ENCODE results near the gene CCR5. TPM values are rescaled to one million over a fixed set of nuclear protein-coding genes. Genes with fewer than 3 reads are reported as not detected.

CCR5 gene
- total RNA-seq, 1 donor from 2014 or later: not detected

DNA sequence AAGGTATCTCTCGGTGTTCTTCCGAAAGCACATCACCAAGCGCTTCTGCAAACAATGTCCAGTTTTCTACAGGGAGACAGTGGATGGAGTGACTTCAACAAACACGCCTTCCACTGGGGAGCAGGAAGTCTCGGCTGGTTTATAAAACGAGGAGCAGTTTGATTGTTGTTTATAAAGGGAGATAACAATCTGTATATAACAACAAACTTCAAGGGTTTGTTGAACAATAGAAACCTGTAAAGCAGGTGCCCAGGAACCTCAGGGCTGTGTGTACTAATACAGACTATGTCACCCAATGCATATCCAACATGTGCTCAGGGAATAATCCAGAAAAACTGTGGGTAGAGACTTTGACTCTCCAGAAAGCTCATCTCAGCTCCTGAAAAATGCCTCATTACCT lies 12.3 kb upstream of the CCR5 start:
- no peak overlapping the region for H3K4me3 Mint-ChIP-seq (ENCODE audit: low read depth)
- H3K27me3 Mint-ChIP-seq: peaks cover 41% of the 10 kb centered on the region
- no peak for DNase-seq (ENCODE audit: low spot score, unreplicated experiment)
- TF ChIP-seq, protein P1, sequence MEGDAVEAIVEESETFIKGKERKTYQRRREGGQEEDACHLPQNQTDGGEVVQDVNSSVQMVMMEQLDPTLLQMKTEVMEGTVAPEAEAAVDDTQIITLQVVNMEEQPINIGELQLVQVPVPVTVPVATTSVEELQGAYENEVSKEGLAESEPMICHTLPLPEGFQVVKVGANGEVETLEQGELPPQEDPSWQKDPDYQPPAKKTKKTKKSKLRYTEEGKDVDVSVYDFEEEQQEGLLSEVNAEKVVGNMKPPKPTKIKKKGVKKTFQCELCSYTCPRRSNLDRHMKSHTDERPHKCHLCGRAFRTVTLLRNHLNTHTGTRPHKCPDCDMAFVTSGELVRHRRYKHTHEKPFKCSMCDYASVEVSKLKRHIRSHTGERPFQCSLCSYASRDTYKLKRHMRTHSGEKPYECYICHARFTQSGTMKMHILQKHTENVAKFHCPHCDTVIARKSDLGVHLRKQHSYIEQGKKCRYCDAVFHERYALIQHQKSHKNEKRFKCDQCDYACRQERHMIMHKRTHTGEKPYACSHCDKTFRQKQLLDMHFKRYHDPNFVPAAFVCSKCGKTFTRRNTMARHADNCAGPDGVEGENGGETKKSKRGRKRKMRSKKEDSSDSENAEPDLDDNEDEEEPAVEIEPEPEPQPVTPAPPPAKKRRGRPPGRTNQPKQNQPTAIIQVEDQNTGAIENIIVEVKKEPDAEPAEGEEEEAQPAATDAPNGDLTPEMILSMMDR (IDR thresholded peaks at IDR 0.05; ENCODE audit: unreplicated experiment): no peak
- no peaks in the 10 kb centered on the region for H3K9me3 Mint-ChIP-seq (ENCODE audit: low read depth)
- no peaks in the 10 kb centered on the region for H3K36me3 Mint-ChIP-seq (ENCODE audit: insufficient read depth)
- no peak overlapping the region for H3K27ac Mint-ChIP-seq
- no peaks in the 10 kb centered on the region for H3K4me1 Mint-ChIP-seq (ENCODE audit: low read depth)

GRCh38 chr3:46359733-46360493 lies 10.8 kb upstream of the CCR5 start:
- Mint-ChIP-seq H3K27me3 (peaks cover 37% of the 10 kb centered on the region), H3K27ac (no peak overlapping the region), H3K4me3 (ENCODE audit: low read depth) (no peak overlapping the region), H3K36me3 (ENCODE audit: insufficient read depth) (no peaks in the 10 kb centered on the region), H3K9me3 (ENCODE audit: low read depth) (no peaks in the 10 kb centered on the region), H3K4me1 (ENCODE audit: low read depth) (no peaks in the 10 kb centered on the region)
- TF ChIP-seq, protein P1 (IDR thresholded peaks at IDR 0.05; ENCODE audit: unreplicated experiment): no peak
- DNase-seq (ENCODE audit: low spot score, unreplicated experiment): no peak

DNA sequence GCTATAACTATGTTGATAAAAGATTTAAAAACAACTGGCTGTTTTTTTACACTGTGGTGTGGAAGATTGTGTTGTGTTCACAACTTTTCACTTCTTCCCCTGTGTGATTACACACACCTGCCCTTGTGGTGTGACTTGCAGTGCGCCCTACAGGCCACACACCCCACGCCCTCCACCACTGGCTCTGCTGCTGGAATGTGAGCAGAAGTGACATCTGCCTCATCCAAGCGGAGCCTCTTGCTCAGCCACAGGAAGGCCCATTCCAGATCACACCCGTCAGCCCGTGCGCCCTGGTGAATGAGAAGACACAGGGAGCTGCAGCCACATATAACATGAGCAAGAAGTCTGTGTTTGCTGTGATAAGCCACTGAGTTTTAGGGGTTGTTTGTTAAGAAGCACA lies 9.8 kb upstream of the CCR5 start:
- Mint-ChIP-seq H3K9me3 (ENCODE audit: low read depth) (no peaks in the 10 kb centered on the region), H3K27ac (no peak overlapping the region), H3K36me3 (ENCODE audit: insufficient read depth) (no peaks in the 10 kb centered on the region), H3K4me3 (ENCODE audit: low read depth) (no peak overlapping the region), H3K4me1 (ENCODE audit: low read depth) (no peaks in the 10 kb centered on the region), H3K27me3 (peaks cover 30% of the 10 kb centered on the region)
- TF ChIP-seq, protein P1 (IDR thresholded peaks at IDR 0.05; ENCODE audit: unreplicated experiment): no peak
- no peak for DNase-seq (ENCODE audit: low spot score, unreplicated experiment)

- DNase-seq (ENCODE audit: low spot score, unreplicated experiment): no peak
- Mint-ChIP-seq H3K4me3 (ENCODE audit: low read depth) (no peak overlapping the region), H3K9me3 (ENCODE audit: low read depth) (no peaks in the 10 kb centered on the region), H3K27ac (no peak overlapping the region), H3K27me3 (peaks cover 24% of the 10 kb centered on the region), H3K36me3 (ENCODE audit: insufficient read depth) (no peaks in the 10 kb centered on the region), H3K4me1 (ENCODE audit: low read depth) (no peaks in the 10 kb centered on the region)
- TF ChIP-seq, protein P1 (IDR thresholded peaks at IDR 0.05; ENCODE audit: unreplicated experiment): no peak
Measured at GRCh38 chr3:46361408-46362283, 9.1 kb upstream of the CCR5 start.

DNA sequence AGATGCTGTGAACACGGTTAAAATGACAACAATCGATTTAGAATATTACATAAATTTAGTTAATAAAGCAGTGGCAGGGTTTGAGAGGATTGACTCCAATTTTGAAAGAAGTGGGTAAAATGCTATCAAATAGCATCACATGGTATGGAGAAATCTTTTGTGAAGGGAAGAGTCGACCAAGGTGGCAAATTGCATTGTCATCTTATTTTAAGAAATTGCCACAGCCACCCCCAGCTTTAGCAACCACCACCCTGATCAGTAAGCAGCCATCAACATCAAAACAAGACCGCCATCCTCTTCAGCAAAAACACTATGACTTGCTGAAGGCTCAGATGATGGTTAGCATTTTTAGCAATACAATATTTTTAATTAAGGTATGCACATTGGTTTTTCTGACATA lies 5.7 kb upstream of the CCR5 start:
- Mint-ChIP-seq H3K27me3 (peaks cover 28% of the 10 kb centered on the region), H3K4me1 (ENCODE audit: low read depth) (no peaks in the 10 kb centered on the region), H3K4me3 (ENCODE audit: low read depth) (no peak overlapping the region)

More for the DNA sequence above, 5.7 kb upstream of the CCR5 start:
- H3K9me3 Mint-ChIP-seq (ENCODE audit: low read depth): no peaks in the 10 kb centered on the region
- TF ChIP-seq, protein P1 (IDR thresholded peaks at IDR 0.05; ENCODE audit: unreplicated experiment): no peak
- H3K36me3 Mint-ChIP-seq (ENCODE audit: insufficient read depth): no peaks in the 10 kb centered on the region
- H3K27ac Mint-ChIP-seq: no peak overlapping the region
- DNase-seq (ENCODE audit: low spot score, unreplicated experiment): no peak

Measured in progenitor cell of endocrine pancreas (in vitro differentiated cells).